ENCODE results near the gene APOBEC3A.
A peak's percentile ranks its signal among the peaks of the same experiment; 100 is the strongest.

Gene APOBEC3A

GRCh38 chr22:38953091-38953490 is 4.3 kb upstream of the APOBEC3A start:
- DNase-seq (ENCODE audit: low spot score) (no peak), ATAC-seq (ENCODE audit: low read depth) (no peak)
- no peak for TF ChIP-seq CTCF (IDR thresholded peaks at IDR 0.05; ENCODE audit: poor library complexity, severe bottlenecking)
- Histone ChIP-seq H3K4me1 (ENCODE audit: insufficient read depth, poor library complexity, severe bottlenecking) (no peaks in the 10 kb centered on the region), H3K27ac (ENCODE audit: poor library complexity, severe bottlenecking) (no peak overlapping the region), H3K27me3 (ENCODE audit: insufficient read depth, poor library complexity, severe bottlenecking) (peaks cover 3% of the 10 kb centered on the region), H3K36me3 (ENCODE audit: low read depth) (no peaks in the 10 kb centered on the region), H3K9me3 (ENCODE audit: severe bottlenecking) (no peaks in the 10 kb centered on the region), H3K4me3 (ENCODE audit: severe bottlenecking) (no peak overlapping the region)

DNA sequence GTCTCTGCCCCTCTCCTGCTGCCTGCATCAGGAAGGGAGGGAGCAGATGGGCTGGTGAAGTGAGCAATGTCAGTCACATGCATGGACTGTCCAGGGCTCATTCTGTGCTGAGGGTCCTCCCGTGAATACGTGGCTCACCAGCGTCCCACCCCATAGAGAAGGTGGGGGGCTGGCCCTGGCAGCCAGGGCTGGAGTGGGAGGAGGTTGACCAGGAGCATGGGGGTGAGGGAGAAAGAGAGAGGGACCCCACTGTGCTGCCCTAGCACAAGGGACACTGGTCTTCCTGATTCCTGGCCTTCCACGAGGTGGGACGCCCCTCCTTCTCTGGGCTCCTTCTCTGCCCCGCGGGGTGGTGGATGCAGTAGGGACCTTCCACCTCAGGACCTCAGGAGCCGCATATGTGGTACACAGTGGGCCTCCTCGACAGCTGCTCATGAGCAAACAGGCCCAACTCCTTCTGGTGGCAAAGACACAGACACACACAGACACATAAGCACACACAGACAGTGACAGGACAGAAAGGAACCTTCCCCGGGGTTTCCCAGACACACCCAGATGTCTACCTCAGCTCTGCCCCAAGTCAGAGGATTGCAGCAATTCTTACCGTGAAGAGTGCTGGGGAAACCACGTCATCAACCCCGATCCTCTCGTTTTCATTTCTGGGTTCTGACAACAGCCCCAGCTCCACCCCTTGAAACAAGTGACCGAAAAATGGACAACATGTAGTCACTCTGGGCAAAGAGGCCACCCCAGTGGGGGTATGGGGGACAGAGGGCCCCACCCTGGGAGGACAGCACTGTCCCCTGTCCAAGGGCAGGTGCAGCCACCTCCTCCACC is 3.6 kb upstream of the APOBEC3A start:
- Histone ChIP-seq H3K36me3 (ENCODE audit: low read depth) (no peaks in the 10 kb centered on the region), H3K9me3 (ENCODE audit: severe bottlenecking) (no peaks in the 10 kb centered on the region), H3K4me1 (ENCODE audit: insufficient read depth, poor library complexity, severe bottlenecking) (no peaks in the 10 kb centered on the region), H3K27me3 (ENCODE audit: insufficient read depth, poor library complexity, severe bottlenecking) (peaks cover 3% of the 10 kb centered on the region), H3K27ac (ENCODE audit: poor library complexity, severe bottlenecking) (no peak overlapping the region), H3K4me3 (ENCODE audit: severe bottlenecking) (no peak overlapping the region)
- no peak for TF ChIP-seq CTCF (IDR thresholded peaks at IDR 0.05; ENCODE audit: poor library complexity, severe bottlenecking)
- no peak for DNase-seq (ENCODE audit: low spot score)
- peak; percentile 55; the same call in 2 of the 3 replicates for ATAC-seq (ENCODE audit: low read depth)

DNA sequence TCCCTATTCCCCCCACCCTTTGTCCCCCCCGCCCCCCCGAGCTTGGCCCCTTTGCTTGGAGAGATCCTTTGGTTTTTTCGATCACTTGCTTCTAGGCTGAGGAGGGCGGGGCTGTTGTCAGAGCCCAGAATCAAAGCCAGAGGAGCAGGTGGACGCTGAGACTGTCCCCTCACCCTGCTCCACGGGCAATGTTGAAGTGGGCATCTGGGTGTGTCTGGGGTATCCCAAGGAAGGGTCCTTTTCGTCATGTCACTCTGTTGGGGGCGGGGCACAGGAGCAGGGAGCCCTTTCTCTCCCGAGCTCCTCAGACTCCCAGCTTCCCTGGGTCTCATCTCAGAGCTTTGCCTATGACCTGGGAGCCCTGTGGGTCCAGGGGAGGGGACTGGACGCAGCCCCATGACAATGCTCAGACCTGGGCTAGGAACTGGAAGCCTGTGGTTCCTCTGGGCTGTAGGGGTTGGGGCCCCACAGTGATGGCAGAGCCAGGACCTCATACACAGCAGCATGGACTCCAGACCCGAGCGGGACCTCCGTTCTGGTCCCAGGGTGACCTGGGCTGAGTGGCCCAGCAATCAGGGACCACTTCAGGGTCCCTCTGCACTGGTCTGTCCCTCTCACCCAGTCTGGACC is 2.9 kb upstream of the APOBEC3A start:
- Histone ChIP-seq H3K27ac (ENCODE audit: poor library complexity, severe bottlenecking) (no peak overlapping the region), H3K27me3 (ENCODE audit: insufficient read depth, poor library complexity, severe bottlenecking) (peaks cover 3% of the 10 kb centered on the region), H3K9me3 (ENCODE audit: severe bottlenecking) (no peaks in the 10 kb centered on the region), H3K4me1 (ENCODE audit: insufficient read depth, poor library complexity, severe bottlenecking) (no peaks in the 10 kb centered on the region), H3K4me3 (ENCODE audit: severe bottlenecking) (no peak overlapping the region), H3K36me3 (ENCODE audit: low read depth) (no peaks in the 10 kb centered on the region)
- no peak for TF ChIP-seq CTCF (IDR thresholded peaks at IDR 0.05; ENCODE audit: poor library complexity, severe bottlenecking)
- DNase-seq (ENCODE audit: low spot score), result no peak
- no peak for ATAC-seq (ENCODE audit: low read depth)

GRCh38 chr22:38955250-38955905 is 2.0 kb upstream of the APOBEC3A start:
- Histone ChIP-seq H3K4me3 (ENCODE audit: severe bottlenecking) (no peak overlapping the region), H3K9me3 (ENCODE audit: severe bottlenecking) (no peaks in the 10 kb centered on the region), H3K36me3 (ENCODE audit: low read depth) (no peaks in the 10 kb centered on the region), H3K4me1 (ENCODE audit: insufficient read depth, poor library complexity, severe bottlenecking) (no peaks in the 10 kb centered on the region), H3K27me3 (ENCODE audit: insufficient read depth, poor library complexity, severe bottlenecking) (peaks cover 3% of the 10 kb centered on the region), H3K27ac (ENCODE audit: poor library complexity, severe bottlenecking) (no peak overlapping the region)
- DNase-seq (ENCODE audit: low spot score) (no peak), ATAC-seq (ENCODE audit: low read depth) (no peak)
- no peak for TF ChIP-seq CTCF (IDR thresholded peaks at IDR 0.05; ENCODE audit: poor library complexity, severe bottlenecking)

Data from RWPE2 (cell line).